HEK293T (cell line): ENCODE results near the gene XG.
"Not testable (repeated sequence)": the region's sequence is repeated elsewhere in the genome, so short reads cannot be mapped to it uniquely, and the experiment has no call there.

Experiments
- ARNT ChIP-seq: fragments of 450-650 bp; IDR thresholded peaks from 2 replicates; pipeline ENCODE4 v1.6.1; 2017; ENCODE audit warnings: mild to moderate bottlenecking
- BHLHE40 ChIP-seq: fragments of 450-650 bp; IDR thresholded peaks from 2 replicates; pipeline ENCODE4 v1.6.1; 2016; ENCODE audit warnings: mild to moderate bottlenecking, moderate library complexity, borderline replicate concordance
- CTBP1 ChIP-seq: fragments of 450-650 bp; IDR thresholded peaks from 2 replicates; pipeline ENCODE4 v1.6.1; 2016; ENCODE audit warnings: borderline replicate concordance
- ELF4 ChIP-seq: fragments of 450-650 bp; IDR thresholded peaks from 2 replicates; pipeline ENCODE4 v1.6.1; 2017; ENCODE audit warnings: antibody characterized with exemption
- FOXA1 ChIP-seq: fragments of 450-650 bp; IDR thresholded peaks from 2 replicates; pipeline ENCODE4 v1.6.1; 2016; ENCODE audit warnings: mild to moderate bottlenecking
- FOXK2 ChIP-seq: fragments of 450-650 bp; IDR thresholded peaks from 2 replicates; pipeline ENCODE4 v1.6.1; 2016; ENCODE audit warnings: mild to moderate bottlenecking
- PKNOX1 ChIP-seq: fragments of 450-650 bp; IDR thresholded peaks from 2 replicates; pipeline ENCODE4 v1.6.1; 2016
- SP1 ChIP-seq: fragments of 450-650 bp; IDR thresholded peaks from 2 replicates; pipeline ENCODE4 v1.6.1; 2017
- SUZ12 ChIP-seq: fragments of 450-650 bp; IDR thresholded peaks from 2 replicates; pipeline ENCODE4 v1.6.1; 2016; ENCODE audit warnings: mild to moderate bottlenecking
- TARDBP ChIP-seq: fragments of 450-650 bp; IDR thresholded peaks from 2 replicates; pipeline ENCODE4 v1.6.1; 2016

DNA sequence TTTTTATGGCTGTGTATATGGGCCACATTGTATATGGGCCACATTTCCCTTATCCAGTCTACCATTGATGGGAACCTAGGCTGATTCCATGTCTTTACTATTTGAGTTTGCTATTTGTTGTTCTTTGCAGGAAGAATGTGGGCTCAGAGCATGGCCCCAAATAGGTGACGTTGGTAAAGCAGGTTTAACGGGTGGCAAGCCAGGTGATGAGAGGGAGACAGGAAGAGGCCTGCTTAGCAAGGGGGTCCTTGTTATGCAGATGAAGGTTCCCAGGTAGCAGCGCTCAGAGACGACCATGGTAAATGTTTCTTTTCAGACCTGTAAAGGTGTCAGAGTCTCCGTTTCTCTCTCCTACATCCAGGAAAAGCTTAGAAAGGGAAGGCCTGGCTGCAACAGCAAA is 48.1 kb downstream of the XG start:
- TF ChIP-seq CTBP1, SUZ12, PKNOX1, ARNT, FOXK2, FOXA1, ELF4, BHLHE40, SP1, TARDBP: not testable (repeated sequence)
